Renal cortical epithelial cell (primary cell): ENCODE measurements around the gene RETREG1. TPM values are rescaled to one million over a fixed set of nuclear protein-coding genes. Genes with fewer than 3 reads are reported as not detected.
A peak's percentile ranks its signal among the peaks of the same experiment; 100 is the strongest.
"Not testable (repeated sequence)": the region's sequence is repeated elsewhere in the genome, so short reads cannot be mapped to it uniquely, and the experiment has no call there.

Experiments
- DNase-seq: peaks from one replicate; pipeline ENCODE4 v3.0.0-alpha.2; 2011; ENCODE audit warnings: low read depth
- total RNA-seq: library from RNA; depleted of rRNA; stranded (reverse); fragments of >200 nt; gene quantifications from 2 replicates; pipeline ENCODE4 v1.2.3, GENCODE V29; 2014

Gene RETREG1
- total RNA-seq, 1 donor from 2014 or later, result 123 TPM

DNA sequence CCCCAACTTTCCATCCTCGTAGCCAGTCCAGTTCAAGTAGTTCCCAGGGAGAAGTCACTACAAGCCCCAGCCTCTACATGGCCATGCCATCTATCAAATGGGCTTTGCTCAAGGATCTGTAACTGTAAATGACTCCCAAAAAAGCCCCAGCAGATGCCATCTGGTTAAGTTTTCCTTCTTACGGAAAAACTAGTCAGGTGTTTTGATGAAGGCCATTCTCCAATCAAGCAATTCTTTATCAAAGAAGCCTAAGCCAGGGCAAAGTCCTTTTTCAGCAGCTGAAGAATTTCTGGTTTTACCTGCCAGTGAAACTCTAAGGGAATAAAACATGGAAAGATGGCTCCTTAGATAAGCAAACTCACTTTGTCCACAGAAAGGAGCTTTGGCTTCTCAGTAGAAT lies 129.3 kb downstream of the RETREG1 start:
- DNase-seq, result no peak

DNA sequence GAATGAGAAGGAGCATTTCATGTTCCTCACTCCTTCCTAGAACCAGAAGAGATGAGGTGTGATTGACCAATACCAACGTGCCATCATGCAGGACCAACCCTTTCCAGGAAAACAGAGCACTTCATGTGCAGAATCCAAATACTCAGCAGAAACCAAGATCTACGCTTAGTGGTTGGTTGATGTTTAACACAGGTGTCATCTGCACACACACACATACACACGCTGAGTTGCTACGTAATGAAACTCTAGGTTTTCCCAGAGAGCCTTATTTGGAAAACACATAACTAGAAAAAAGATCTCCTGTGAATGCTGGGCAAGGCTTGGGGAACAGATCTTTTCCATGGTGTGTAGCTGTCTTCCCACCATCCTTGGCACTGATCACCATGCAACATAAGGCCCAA lies 130.1 kb downstream of the RETREG1 start:
- peak; percentile 97 for DNase-seq

DNA sequence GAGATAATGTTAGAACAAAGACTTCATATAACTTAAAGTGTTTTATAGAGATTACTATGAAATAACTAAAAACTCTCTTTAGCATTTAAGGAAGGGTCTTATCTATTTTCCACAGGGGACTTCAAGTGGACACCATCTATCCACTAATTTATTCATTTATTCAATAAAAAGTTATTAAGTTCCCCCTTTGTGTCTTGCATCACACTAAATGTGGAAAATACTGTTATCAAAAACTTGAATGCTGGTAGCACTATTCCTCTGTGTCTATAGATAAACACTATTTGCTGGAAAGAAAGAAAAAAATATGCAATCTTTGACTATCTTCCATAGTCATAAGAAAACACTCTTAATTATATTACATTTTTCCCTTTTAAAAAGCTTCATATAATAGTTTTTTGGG lies 131.1 kb downstream of the RETREG1 start:
- DNase-seq, result no peak

DNA sequence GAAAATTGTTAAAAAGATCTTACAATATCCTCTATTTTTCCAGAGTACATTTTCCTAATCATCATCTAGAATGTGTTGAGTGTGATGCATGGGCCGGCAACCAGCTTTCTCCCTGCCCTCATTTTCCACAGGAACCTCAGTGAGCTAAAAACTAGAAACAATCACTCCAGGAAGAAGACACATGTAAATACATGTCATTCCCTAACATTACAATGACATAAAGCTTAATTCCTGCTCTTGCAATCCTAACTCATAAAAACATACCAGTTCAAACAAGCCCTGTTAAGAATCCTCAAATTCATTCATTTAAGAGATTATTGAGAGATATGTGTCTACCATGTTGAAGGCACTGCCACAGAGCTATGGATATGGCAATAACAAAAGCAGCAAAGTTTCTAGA lies 132.7 kb downstream of the RETREG1 start:
- DNase-seq, result no peak

DNA sequence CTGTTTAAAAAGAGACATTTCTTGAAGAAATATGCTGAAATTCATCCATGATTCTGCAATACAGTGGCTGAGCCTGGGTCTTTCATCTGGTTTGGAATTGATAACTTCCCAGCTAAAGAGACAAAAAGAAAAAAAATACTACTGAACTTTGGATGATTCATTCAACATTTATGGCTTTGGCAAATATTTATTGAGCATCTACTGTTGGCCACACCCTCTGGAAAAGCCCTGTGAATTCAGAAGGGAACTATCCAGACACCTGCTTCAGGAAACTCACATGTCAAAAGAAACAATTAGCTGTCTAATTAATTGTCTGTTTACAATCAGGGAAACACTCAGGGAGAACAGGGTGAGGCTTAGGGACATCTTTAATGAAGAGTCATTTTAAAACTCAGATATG lies 133.4 kb downstream of the RETREG1 start:
- DNase-seq, result no peak

DNA sequence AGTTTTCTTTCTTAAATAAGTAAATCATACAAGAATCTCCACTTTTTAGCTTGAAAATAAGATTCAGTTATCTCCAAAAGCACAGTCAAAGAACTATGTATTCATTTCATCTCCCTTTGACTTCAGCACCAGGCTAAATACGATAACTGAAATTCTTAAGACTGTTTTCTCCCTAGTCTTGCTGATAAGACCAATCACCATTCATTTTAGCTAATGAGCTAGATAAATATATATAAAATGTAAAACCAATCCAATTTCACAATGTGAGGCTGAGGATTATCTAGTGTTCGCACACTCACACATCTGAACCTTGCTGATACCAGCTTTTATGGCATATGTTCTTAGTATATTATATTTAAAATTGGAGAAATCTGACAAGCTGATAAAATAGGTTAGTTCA lies 133.9 kb downstream of the RETREG1 start:
- no peak for DNase-seq

DNA sequence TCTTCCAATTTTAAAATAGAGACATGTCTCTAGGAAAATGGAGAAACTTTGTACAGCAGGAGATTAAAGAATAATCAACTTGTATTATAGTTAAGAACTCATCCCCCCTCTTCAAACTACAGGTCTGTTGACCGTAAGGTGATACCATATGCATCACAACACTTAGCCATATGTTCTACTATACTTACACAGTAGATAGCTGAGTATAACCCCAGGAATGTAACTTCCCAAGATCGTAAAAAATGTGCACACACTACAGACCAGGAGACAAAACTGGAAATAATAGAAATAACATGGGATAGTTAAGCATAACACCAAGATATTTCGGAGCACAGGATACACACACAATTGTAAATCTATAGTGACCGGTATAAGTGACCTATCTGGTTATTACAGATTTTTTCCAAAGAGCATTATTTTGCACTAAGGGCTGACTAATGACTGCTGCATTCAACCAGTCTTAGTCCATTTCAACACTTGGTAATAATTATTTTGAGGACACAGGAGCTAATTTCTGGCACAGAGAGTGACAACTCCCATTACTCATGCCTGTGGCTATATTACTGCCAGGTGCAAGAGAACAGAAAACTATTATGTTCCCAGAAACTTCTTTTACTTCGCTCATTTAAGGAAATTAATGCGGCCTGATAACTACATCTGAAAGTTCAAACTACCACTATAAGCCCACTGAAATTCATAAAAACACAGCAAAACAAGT lies 135.8 kb downstream of the RETREG1 start:
- no peak for DNase-seq

DNA sequence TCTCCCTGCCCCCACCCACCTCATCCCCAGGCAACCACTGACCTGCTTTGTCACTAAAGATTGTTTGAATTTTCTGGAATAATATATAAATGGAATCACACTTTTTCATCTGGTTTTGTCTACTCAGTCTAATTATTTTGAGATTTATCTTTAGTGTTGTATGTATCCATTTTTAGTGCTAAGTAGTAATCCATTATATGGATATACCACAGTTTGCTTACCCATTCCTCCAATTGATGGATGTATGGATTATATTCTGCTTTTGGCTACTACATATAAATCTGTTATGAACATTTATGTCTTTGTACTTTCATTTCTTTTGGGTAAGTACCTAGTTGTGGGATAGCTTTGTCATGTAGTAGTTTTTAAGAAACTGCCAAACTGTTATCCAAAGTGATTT lies 136.7 kb downstream of the RETREG1 start:
- no peak for DNase-seq

DNA sequence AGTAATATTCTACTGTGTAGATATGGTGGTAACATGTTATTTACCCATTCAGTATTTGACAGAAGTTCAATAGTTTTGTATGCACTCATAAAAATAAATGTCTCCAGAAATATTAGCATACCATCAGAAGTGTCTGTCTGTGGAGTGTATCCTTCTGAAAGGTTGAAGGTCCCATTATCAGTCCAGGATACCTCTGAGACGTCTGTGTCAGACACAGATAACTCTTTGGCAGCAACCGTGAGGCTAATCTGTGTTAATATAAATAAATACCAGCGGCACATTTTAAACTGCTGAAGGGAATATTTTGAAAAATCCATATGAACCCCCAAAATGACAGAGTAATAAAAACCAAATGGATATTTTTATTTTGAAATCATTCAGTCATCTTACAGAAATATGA lies 139.3 kb downstream of the RETREG1 start:
- DNase-seq, result no peak

DNA sequence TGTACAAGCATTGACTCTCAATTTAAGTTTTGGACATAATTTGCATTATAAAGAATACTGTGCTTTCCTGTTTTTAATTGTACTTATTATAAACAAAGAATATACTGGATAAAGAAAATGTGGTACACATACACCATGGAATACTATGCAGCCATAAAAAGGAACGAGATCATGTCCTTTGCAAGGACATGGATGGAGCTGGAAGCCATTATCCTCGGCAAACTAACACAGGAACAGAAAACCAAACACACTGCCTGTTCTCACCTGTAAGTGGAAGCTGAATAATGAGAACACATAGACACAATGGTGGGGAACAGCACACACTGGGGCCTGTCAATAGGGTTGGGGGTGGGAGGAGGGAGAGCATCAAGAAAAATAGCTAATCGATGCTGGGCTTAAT lies 140.4 kb downstream of the RETREG1 start:
- DNase-seq, result not testable (repeated sequence)

DNA sequence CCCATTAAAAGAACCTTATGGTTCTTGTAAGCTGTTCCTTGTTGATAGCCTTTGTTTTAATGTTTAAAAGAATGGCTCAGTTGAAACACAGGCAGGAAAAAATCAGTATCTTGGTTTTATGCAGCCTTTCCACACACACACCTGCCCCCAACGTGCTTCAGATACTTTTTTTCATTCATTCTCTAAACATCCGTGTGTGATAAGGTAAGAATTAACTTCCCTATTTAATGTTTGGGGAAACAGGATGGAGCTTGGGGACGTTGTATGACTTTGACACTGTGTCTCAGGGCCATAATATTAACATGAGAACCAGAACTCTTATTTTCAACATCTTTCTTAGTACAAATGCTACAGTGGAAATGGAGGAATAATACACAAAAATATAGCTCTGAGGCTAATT lies 145.4 kb downstream of the RETREG1 start:
- DNase-seq, result no peak

DNA sequence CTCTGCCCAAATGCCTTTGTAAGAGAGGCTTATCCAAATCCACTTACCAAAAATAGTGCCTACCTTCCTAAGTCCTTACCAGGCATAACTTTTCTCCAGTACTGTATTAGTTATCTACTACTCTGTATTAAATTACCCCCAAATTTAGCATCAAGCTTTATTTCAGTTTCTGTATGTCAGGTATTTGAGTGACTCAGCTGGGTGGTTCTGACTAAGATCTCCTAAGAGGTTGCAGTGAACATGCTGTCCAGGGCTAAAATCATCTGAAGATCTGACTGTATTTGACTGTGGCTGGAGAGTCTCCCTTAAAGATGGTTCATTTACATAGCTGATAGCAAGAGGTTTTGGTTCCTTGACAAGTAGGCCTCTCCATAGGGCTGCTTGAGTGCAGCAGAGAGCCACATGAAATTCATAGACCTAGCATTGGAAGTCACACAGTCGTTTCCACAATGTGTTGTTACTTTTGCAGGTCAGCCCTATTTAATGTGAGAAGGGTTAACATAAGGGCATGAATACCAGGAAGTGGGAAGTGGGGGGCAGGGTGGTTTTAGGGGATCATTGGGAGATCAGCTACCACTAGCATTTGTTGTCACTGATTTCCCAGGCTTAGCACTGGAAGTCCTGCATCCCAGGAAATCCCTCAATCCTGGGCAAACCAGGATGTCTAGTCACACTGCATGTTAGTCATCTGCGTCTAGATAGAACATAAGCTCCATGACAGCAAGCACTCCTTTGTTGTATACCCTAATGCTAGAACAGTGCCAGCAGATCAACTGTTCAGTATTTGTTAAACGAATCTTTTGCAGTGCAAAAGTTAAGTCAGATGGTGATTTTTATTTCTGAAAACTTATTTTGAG lies 149.2 kb downstream of the RETREG1 start:
- DNase-seq, result peak; percentile 76

DNA sequence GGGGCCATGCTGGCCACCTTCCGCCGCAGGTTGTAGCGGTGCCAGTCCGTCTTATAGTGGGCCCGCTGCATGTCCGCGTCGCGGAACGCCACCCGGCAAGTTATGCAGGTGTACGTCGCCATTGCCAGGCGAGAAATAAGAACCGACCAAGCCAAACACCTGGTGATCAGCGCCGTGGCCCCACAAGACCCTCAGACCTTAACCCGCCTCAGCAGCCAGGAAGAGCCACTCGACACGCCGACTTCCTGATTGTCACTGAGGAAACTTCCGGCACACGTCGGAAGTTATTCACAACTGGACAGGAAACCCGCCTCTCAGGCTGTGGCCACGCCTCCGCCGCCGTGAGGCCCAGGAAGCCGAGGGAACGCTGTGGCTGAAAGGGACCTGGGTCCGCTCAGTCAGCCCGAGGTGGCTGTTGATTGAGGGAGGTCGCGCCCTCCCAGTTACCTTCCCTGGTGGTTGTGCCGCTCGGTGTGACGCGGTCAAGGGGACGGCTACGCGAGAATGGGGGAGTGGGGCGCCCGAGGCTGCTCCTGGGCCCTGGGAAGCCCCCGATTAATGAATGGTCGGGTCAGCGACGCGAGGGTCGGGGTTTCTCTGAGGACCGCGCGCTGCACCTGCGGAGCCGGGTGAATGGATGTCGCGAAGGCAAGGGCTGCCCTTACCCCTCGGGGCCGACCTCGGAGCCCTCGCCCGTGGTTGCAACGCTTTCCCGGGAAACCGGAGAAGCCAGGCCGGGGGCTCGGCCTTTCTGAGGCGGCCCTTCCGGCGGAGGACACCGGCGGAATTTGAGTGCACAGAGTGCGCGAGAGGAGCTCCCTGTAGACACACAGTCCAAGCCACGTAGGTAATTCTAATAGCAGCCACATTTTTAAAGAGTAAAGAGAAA lies 151.0 kb downstream of the RETREG1 start, which contains the start of gene ZNF622:
TSS of gene ZNF622 (minus strand) at position 257 of the 889 bp plus-strand sequence. CDS start at position 122, 135 bp downstream.
- DNase-seq, result peak; percentile 91

DNA sequence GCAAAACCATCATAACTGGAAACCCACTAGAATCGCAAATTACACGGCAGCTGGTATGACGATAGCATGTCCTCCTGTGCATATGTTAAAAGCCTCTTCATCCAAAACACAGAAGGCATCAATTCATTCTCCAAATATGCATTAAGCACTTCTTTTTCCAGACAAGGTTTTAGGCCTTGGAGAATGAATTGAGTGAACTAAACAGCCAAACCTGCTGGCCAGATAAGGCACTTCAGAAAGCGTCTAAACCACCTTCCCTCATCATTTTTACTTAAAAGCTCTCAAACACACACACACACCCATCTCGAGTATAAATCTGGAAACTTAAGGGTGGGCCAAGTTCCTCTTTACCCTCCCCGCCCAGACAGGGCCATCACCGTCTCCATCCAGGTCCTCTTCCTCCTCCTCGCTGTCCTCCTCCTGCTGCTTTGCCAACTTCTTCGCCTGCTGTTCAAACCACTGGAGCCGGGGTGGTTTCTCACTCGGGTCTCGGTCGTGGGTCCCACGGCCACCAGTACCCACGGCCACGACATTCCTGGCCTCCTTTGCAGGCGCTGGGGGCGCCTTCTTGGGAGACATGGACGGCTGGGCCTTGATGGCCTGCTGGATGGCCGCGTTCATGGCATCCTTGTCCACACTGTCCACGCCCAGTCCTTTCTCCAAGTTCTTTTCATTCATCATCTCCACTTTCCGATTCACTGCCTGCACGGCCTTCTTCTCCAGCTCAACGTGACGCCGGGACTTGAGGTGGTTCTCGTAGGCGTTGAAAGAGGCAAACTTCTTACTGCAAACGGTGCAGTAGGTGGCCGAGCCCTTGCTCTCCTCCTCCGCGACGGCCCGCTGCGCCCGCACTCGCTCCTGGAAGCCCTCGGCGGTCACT lies 151.9 kb downstream of the RETREG1 start:
- DNase-seq, result no peak

DNA sequence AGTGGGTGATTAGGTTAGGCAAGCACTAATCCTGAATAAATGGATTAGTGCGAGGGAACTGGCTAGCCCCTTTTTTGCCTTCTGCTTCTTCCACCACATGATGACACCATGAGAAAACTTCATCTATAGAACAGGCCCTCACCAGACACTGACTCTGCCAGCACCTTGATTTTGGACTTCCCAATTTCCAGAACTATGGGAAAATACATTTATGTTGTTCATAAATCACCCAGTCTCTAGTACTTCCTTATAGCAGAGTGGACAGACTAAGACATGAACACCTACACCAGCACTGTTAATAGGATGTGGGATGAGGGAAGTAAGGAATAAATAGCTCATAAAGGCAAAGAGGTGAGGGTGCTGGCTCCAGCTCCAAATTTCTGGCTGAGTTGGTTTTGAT lies 152.6 kb downstream of the RETREG1 start:
- DNase-seq, result no peak

DNA sequence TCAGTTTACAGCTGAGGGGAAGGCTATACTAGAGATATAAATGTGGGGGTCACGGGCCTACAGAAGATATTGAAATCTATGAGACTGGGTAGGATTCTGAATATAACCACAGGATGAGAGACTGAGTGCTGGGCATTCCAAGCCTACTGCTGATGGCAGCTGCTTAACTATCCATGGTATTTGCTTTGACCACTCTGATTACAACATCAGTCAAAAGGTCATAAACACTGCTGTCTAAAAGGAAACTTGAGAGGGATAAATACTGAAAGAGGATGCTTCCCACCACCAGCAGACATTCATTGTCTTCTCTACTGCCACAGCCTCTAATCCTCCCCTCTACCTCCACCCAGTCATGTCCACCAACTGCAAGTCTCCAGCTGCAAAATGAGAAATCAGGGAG lies 155.0 kb downstream of the RETREG1 start:
- peak; percentile 94 for DNase-seq

DNA sequence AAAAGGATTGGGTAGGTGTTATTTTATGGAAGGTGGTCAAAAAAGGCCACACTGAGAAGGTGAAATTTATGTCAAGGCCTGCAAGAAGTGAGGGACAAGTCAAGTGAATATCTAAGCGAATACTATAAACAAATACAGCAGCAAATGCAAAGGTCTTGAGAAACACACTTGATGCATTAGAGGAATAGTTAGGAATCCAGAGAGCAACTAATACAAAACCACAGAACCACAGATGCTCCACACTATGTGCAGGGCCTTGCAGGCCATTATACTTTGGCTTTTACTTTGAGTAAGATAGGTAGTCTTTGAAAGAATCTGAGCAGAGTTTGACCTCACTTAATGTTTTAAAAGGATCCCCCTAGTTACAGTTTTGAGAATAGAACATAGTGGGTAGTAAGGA lies 155.8 kb downstream of the RETREG1 start:
- DNase-seq, result peak; percentile 43

DNA sequence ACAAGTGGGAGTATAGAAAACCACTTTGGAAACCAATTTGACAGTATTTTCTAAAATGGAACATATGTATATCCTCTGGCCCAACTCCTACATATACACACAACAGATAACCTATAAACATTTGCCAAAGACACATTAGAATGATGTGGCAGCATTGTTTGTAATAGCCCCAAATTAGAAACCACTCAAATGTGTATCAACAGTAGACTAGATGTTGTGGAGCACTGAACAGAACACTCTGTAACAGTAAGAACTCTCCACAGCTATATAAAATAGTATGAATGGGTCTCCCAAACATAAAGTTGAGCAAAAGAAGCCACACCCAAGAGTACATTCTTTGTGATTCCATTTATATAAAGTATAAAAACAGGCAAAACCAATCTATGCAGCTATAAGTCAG lies 157.3 kb downstream of the RETREG1 start:
- no peak for DNase-seq

DNA sequence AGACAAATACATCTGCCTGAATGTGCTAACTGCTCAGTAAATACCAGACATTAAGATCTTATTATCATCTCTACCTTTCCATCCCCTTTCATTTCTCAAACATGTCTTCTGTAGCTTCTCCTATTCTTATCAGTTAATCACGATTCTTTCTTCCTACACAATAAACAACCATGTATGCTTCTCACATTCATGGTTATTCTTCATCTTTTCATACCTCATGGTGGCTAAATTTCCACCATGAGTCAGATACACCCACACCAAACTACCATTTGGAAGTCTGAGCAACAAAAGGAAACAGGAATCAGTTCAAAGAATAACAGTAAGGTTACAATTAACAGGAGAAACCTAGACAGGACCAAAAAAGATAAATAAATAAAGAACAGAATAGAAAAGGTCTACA lies 158.9 kb downstream of the RETREG1 start:
- DNase-seq, result no peak

DNA sequence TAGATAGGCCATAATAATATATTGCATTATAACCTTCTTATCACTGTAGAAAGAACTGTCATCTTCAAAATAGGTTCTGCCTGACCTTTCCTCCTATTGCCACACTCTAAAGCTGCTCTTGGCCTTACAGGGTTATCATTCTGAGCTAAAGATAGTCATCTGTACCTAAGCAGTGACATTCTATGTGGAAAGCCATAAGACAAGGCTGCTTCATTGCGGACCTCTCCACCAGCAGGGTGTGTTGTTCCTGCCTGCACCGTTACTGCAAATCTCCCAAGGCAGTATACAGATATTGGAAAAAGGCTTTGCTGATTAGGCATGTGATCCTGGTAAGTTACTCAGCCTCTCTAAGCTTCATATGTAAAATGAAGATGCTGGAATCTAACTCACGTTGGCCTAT lies 159.3 kb downstream of the RETREG1 start:
- no peak for DNase-seq
